HG02852 (cell line): Measurements from ENCODE around the gene OGDHL.

Source experiments
- ATAC-seq: cut with Tn5 transposase; IDR thresholded peaks from one replicate; pipeline ENCODE4 v1.9.1; 2021; ENCODE audit warnings: mild to moderate bottlenecking, moderate library complexity; ENCODE audit not compliant: unreplicated experiment

OGDHL gene

GRCh38 chr10:49691588-49691987 is 70.5 kb downstream of the OGDHL start:
- ATAC-seq, result no peak

GRCh38 chr10:49690698-49691356 is 71.3 kb downstream of the OGDHL start:
- ATAC-seq, result no peak

GRCh38 chr10:49689882-49690510 is 72.1 kb downstream of the OGDHL start:
- no peak for ATAC-seq

DNA sequence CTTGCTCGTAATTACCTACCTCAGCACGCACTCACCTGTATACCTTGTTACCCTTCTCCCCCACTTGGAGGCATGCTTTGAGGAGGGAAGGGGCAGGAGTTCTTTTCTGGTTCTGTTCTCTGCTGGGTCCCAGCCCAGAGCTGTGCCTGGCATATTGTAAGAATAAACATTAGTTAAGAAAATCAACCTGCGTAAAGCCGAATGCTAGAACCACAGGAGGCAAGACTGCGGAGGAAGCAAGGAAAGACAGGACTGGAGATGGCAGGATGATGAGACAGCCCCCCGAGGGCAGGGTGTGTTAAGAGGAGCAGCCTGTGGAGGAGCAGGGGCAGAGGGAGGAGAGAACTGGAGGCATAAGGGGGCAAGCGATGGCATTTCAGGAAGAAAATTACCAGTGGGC is 73.2 kb downstream of the OGDHL start:
- no peak for ATAC-seq

DNA sequence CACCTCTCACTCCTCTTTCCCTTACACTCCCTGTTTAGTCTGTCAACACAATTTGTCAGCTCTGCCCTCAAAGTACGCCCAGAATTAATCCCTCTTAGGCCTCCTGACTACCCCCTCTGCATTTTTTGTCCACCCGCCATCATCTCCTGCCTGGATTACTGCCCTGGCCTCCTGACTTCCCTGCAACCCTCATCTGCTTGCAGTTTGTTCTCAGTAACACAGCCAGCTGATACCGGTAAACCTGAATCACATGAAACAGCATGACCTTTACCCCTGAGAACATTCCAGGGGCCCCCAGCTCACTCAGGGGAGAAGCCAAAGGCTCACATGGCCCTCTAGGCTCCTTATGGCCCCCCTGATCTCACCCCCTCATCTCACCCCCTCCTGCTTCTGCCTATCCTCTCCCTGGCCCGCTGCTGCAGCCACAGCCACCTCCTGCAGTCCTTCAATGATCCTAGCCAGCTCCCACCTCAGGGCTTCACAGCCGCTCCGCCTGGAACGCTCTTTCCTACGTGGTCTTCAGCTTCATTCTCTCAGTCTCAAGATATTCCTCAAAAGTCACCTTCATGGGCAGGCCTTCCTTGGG is 73.8 kb downstream of the OGDHL start:
- no peak for ATAC-seq

- ATAC-seq, result no peak
Observed at GRCh38 chr10:49686651-49687050, 75.5 kb downstream of the OGDHL start.
